ENCODE measurements around the gene NEGR1.
"Not testable (repeated sequence)": the region's sequence is repeated elsewhere in the genome, so short reads cannot be mapped to it uniquely, and the experiment has no call there.

Gene NEGR1

DNA sequence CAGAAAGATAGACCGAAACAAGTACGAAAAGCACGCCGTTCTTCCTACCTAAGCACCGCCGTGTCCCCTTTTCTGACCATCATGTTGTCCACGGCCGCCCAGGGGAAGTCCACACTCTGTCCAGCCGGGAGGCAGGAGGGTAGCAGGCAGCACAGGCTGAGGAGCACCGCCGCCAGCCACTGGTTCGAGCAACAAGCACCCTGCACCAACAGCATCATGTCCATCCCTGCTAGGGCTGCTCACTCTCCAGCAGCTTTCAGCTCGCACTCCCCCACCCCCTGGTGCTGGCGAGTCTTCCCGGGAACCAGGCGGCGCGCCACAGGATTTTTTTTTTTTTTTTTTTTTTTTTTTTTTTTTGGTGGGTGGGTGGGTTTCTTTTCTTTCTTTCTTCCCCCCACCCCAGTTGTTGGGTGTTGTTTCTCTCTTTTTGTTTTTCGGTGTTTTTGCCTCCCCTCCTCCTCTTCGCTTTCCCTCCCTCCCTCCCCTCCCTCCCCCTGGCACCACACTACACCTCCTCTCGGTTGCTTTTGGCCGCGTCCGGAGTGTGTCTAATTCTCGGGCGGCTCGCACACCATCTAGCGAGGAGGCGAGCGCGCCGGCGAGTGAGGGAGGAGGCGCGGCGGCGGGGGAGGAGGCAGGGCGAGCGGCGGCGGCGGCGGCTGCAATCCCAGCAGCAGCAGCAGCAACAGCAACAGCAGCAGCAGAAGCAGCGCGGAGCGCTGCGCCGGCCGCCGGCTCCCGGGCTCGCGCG, at the start of gene NEGR1:
TSS of gene NEGR1 (minus strand) at position 269 of the 751 bp plus-strand sequence.
- DNase-seq, result peak; percentile 74

DNA sequence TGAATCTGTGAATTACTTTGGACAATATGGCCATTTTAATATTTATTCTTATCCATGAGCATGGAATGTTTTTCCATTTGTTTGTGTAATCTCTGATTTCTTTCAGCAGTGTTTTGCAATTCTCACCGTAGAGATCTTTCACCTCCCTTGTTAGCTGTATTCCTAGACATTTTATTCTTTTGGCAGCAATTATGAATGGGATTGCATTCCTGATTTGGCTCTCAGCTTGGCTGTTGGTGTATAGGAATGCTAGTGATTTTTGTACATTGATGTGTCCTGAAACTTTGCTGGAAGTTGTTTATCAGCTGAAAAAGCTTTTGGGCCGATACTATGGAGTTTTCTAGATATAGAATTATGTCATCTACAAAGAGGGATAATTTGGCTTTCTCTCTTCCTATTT, 44.2 kb upstream of the NEGR1 start:
- DNase-seq, result no peak

DNA sequence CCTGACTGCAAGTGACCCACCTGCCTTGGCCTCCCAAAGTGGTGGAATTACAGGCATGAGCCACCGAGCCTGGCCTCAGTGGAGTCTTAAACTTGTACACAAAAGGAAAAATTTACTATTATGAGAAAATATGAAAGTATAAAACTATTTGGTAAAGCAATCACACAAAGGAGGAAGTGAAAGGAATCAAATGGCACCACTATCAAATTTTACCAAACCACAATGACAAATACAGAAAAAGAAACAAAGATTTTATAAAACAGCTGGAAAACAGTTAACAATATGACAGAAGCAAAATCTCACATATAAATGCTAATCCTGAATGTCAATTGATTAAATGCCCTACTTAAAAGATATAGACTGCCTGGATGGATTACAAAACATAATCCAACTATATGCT, 42.1 kb upstream of the NEGR1 start:
- DNase-seq, result no peak

DNA sequence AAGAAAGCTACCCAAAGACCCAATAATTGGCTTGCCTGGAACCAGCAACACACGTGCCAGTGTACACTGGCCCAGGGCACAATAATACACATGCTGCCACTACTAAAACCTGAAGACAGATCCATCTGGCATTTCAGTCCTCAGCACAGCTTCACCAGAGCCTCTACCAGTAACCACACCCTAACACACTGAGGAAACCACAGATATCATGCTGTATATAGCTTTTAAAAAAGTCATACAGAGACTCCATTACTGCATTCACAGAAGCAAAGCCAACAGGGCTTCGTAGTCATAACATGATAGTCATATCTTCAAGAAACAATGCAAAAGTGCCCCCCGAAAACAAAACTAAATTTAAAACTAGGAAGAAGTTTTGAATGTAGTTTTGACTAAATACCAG, 40.6 kb upstream of the NEGR1 start:
- no peak for DNase-seq

DNA sequence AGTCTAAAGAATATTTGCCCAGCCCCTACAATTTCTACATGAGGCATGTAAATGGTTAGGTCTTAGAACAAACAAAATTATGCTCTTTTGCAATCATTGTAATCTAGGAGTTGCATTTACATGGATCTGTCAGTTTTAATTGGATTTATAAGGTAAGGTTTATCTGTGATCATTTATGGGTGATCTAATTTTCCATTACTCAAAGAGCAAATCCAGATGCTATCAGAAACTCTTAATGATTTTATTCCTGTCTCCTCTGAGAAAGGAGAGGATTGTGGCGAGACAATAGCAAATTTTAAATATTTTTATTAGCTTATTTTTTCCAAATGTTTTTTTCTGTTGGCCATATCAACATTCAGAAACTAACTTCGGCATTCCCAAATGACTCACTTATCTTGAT, 14.2 kb upstream of the NEGR1 start:
- no peak for DNase-seq

DNA sequence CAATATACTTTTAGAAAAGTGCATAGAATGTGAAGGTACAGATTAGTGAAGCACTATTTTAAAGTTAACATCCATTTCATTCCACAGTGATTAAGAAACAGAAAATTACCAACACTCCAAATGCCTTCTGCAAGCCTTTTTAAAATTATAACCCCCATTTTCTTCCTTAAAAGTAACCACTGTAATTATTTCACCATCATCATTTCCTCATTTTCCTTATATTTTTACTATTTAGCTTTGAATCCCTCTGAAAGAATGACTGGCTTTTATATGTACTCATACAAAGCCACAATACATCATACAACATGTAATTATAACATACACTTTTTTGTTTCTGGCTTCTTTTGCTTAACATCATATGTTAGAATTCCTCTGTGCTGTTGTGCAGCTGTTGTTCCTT, 6.5 kb upstream of the NEGR1 start:
- DNase-seq, result no peak

DNA sequence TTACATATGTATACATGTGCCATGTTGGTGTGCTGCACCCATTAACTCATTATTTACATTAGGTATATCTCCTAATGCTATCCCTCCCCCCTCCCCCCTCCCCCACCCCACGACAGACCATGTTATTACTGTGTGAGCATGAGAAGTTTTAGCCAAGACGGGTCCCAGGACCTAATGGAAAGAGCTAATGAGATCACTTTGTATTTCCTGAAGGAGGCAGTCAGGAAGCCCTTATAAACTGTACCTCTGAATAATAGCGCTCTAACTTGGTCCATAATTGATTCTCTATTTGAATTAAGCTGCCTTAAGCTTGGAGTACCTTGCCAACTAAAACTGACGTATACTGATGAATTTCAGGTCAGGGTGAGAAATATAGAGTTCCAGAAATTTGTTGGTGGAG, 4.1 kb upstream of the NEGR1 start:
- no peak for DNase-seq

DNA sequence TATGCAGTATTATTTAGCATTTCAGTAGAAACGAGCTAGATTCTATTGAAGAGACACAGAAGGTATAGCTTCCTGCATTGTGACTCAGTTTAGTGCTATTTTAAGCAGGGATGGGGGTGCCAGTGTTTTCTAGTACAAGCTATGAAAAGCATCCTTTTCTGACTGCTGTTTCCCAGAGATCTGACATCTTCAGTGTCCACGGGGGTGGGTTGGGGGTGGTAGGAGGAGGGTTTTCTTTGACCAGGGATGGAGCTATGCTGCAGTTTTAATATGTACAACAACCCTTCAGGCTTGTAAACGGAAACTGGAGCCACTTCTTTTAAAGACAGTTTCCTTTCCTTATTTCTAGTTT, 2.7 kb upstream of the NEGR1 start:
- no peak for DNase-seq

DNA sequence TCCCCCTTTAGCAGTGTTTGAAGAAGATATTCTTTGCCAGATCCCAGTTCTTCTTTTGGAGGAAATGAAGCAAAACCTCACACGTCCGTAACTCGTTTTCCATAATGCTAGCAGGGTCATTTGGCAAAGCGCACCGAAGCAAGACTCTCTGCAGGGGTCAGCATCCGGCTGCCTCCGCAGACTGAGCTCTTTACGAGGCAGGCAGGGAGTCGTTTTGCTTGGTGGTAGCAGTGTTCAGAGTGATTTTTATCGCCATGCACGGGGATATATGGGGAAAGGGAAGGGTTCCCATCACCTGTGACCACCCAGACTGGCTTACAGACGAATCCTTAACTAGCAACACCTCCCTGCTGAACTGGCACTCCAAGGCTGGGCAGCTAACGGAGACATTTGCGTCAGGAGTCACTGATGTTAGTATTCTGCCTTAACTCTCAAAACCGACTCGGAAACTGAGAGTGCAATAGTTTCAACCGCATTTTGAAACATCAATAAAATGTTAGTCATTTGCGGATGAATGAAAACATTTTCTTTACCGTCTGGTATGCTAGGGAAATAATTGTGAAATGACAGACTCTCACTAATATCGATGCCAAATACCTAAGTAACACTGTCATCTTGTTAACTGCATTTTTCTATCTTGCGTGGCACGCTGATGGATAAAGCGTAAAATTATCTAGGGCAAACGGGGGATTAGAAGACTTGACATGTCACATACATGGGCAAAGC, 2.2 kb upstream of the NEGR1 start:
- DNase-seq, result peak; percentile 53

DNA sequence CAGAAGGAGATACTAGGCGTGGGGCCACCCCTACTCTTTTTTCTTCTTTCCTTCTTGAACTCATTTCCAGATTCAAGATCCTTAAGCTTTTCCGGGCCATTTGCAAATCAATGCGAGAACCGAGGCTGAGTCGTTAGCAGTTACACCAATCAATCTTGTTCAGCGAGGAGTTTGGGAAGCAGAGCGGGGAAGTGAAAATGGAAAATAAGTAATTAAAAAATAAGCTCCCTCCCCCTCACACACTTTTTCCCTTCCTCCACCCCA, 1.7 kb upstream of the NEGR1 start:
- DNase-seq, result no peak

DNA sequence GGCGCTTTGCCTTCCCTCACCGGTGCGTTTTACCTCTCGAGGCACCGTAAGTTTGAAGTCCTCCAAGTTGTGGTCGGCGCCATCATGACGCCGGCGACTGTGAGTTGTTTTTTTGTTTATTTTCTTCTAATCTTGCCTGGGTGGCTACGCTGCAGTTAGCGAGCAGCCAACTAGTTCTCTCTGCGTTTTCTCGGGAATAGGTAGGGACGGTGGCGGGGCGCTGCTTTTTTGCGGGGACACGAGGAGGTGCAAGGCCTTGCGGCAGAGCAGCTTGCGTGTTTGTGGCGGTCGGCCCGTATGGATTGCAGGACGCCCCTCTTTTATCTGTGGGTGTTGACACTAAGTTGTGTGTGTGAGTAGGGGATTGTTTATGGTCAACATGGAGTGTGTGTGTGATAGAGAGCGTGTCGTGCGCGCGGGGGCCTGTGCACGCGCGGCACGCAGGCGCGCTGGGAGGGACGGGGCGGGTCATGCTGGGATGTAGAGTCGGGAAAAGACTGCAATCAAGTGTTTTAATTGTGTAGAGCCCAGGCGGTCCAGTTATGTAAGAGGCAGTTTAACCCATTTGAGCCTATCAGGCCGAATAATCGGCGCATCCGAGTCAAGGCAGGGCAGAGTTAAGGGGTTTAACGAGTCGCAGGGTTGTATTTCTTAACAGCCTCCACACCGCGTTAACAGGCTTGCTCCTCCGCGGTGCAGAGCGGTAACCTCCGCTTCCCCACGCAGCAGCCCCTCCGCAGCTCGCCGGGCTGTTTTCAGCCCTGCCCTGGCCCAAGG, 1.2 kb upstream of the NEGR1 start:
- peak; percentile 53 for DNase-seq

DNA sequence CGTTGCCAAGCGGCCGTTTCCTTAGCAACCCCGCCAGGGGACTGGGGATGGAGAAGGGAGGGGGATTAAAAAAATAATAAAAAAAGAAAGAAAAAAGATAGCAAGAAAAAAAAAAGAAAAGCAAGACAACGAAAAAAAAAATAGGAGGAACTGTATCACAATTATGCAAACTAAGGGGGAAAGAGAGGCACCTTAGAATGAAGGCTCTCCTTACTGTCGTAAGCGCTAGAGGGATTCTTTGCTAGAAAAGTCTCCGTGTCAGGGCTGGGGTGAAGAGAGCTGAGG, 625 bp upstream of the NEGR1 start:
- DNase-seq, result peak; percentile 71

DNA sequence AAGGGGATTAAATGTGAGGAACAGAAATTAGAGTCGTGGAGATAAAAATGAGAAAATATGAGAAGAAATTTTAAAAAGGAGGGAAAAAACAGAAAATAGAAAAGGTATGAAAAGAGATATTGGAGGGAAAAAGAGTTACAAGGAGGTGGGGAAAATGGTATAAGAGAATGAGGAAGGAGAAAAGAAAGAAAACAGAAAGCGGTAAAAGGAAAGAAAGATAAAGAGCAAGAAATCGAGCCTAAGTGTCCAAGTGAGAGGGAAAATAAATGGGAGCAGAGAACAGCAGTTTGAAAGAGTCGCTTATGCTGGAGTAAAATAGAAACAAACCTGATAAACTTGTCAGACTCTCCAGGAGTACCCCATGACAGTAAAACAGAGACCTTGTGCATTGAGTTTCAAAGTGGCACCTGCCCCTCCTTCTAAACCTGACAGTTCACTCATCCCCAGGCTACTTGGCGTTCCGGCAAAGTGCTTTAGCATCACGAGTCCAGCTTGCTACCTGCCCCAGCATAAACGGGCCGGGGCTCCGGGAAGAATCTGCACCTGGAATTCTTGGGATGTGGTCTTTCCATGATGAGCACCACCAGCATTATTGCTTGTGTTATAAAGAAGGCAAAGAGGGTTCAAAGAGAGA, 585 bp downstream of the NEGR1 start:
- DNase-seq, result peak; percentile 26

DNA sequence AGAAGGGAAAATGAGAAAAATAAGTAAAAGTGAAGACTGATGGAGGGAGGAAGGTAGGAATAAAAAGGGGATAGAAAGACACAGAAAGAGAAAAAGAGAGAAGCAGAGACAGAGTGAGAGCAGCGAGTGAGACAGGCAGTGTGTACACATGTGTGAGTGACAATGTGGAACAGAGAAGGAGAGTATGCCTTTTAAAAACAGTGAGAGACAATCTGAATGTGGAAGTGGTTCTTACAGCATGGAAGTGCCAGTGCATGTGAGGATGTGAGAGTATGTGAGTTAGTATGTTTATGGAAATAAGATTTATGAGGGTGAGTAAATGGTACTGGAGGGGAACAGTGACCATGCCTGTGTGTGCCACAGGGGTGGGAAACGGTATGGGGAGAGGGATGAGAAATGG, 1.2 kb downstream of the NEGR1 start:
- DNase-seq, result peak; percentile 15

DNA sequence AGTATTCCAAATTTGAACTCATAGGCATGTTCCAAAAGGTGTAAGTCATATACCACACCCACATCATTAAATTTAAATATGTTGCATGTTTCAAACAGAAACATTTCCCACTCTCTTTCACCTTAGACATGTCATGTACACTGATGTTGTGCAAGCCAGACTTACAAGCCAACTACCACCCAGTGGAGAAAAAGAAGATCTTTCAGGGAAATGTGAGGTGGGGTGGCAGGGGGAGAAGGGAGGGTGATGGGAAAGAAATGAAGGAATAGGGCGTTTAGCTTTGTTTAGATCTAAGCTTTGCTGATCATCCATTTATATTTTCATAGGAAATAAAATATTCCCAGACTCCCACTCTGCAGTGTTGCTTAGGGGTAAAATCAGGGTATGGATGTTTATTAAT, 1.6 kb downstream of the NEGR1 start:
- DNase-seq, result no peak

DNA sequence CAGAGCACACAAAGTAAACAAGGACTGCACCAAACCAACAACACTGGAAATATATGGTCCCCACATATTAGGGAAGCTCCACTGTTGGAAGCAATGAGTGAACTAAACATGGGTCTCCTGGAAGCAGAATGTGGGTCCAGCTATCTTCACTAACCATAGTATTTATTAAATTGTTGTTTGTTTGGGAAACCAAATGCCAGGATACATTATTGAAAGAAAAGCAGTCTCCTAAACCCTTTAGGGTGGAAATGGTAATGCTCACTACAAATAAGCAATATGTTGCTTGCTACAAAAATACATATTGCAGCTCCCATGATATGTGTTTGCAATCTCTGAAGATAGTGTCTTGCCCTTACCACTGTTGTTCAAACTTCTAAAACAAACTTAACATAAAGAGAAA, 2.2 kb downstream of the NEGR1 start:
- DNase-seq, result no peak

DNA sequence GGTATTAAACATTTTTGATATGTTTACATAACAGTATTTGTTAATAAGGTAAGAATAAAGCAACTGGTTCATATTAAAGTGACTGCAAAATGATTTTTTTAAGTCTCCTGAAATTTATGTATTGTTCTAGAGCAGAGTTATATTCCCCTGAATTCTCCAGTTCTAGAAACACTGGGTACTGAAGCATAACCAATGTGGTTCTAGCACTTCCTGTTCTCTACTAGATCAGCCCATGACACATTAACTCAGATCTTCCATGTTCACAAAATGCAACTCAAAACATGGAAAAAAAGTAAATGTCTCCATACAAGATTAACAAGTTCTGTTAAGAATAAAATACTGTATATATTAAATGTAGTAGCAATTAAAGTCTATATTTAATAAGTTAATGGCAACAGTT, 3.9 kb downstream of the NEGR1 start:
- DNase-seq, result no peak

DNA sequence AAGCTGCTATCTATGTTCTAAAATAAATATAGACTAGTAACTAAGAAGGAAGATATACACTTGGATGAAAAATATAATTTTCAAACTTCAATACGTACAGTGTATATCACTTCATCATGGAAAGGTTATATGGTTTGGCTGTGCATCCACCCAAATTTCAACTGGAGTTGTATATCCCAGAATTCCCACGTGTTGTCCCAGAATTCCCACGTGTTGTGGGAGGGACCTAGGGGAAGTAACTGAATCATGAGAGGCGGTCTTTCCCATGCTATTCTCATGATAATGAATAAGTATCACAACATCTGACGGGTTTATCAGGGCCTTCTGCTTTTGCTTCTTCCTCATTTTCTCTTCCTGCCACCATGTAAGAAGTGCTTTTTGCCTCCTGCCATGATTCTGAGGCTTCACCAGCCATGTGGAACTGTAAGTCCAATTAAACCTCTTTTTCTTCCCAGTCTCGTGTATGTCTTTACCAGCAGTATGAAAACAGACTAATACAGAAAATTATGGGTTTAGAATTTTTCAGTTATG, 10.7 kb downstream of the NEGR1 start:
- no peak for DNase-seq

DNA sequence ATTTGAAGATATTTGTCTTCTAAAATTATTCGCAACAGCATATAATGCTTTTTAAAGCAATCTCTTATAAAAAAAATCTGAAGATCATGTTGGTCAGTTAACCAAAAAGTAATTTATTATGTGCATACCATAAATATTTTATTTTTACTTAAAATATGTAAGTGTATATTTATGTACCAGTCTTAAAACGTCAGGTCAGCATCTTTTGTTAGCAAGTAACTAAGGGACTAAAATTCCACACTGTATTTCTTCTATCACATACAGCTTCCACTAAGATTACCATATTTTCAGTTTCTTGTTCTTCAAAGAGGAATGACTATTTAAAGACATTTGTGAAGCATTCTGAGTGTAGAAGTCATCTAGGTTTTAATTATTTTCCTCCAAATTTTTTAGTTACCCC, 19.6 kb downstream of the NEGR1 start:
- DNase-seq, result no peak

DNA sequence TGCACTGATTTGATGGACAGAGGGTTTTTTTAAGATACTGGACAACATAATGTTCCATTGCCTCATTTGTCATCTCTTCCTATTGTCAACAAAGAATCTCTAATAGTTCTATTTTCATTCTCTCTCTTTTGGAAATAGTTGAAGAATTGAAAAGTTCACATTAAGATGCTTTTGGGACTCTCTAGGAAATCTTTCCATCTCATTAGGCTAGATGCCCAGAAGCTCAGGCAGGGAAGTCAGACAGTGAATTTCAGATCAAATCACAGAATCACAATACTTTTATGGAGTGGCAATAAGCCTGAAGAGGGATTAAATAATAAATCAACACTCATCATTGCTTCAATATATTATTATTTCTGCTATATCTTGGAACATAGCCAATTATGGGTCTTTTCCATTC, 29.2 kb downstream of the NEGR1 start:
- DNase-seq, result no peak

DNA sequence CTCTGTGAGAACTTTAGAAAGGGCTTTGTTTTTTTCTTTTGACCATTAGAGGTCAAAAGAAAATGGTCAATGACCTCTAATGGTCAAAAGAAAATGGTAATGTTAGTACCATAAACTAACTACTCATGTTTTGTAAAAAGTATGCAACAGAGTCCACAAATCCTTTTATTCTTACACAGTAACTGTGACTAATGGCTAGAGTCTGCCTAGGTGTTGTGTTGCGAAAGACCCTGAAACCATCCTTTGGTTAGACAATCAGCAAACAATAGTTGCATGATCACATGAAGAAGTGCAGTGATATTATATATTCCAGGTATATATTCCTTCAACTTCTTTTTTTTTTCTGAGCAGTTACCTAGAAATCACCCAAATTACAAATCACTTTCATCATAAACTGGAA, 40.9 kb downstream of the NEGR1 start:
- no peak for DNase-seq

DNA sequence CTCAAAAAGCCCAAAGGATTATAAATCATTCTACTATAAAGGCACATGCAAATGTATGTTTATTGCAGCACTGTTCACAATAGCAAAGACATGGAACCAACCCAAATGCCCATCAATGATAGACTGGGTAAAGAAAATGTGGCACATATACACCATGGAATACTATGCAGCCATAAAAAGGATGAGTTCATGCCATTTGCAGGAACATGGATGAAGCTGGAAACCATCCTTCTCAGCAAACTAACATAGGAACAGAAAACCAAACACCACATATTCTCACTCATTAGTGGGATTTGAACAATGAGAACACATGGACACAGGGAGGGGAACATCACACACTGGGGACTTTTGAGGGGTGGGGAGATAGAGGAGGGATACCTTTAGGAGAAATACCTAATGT, 46.4 kb downstream of the NEGR1 start:
- DNase-seq, result not testable (repeated sequence)

DNA sequence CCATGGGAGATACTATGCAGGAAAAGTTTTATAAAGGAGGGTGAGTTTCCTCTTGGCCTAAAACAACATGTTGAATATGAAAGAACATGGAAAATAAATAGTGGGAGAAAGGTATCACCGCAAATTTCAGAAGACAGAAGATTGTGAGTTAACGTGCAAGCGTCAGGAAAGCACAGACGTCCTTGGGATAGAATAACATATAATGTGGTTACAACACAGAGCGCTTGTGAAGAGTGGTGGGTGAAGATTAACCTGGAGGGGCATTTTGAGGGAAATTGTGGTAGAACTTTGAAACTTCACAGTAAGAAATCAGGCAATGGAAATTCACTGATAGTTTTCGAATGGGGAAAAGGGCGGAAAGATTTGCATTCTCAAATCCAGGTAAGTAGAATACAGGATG, 47.3 kb downstream of the NEGR1 start:
- no peak for DNase-seq

DNA sequence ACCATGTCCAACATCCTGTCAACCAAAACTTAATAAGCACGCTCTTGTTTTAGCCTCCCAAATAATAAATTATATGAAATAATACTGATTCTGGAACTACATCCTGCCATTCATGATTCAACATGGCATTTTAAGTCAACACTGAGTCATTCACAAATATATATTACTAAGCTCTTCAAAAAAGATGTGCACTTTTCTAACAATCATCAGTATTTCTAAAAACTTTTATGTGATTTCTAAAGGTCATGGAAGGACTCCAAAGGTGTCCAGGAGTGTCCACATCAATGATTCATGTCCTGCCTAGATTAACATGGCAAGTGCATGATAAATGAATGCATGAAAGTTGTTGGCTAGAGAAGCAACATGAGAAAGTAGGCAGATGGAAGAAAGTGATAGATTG, 51.6 kb downstream of the NEGR1 start:
- no peak for DNase-seq

All from NCI-H748 treated with DMSO at 0.1 percent for 48 hours (cell line).